ENCODE data around the gene HTR7. TPM values are rescaled to one million over a fixed set of nuclear protein-coding genes. Genes with fewer than 3 reads are reported as not detected.
"Not testable (repeated sequence)": the region's sequence is repeated elsewhere in the genome, so short reads cannot be mapped to it uniquely, and the experiment has no call there.

The HTR7 gene
- polyA plus RNA-seq, 4 donors = 0.47 to 1.1 (median 0.61) TPM

- DNase-seq (ENCODE audit: low read depth in 4 of 4, low spot score in 2 of 4) = no peak
These were observed 1.5 kb upstream of the HTR7 start for GRCh38 chr10:90859321-90859751.

- DNase-seq (ENCODE audit: low read depth in 4 of 4, low spot score in 2 of 4) = no peak
These were observed 676 bp upstream of the HTR7 start for GRCh38 chr10:90858461-90858968.

DNA sequence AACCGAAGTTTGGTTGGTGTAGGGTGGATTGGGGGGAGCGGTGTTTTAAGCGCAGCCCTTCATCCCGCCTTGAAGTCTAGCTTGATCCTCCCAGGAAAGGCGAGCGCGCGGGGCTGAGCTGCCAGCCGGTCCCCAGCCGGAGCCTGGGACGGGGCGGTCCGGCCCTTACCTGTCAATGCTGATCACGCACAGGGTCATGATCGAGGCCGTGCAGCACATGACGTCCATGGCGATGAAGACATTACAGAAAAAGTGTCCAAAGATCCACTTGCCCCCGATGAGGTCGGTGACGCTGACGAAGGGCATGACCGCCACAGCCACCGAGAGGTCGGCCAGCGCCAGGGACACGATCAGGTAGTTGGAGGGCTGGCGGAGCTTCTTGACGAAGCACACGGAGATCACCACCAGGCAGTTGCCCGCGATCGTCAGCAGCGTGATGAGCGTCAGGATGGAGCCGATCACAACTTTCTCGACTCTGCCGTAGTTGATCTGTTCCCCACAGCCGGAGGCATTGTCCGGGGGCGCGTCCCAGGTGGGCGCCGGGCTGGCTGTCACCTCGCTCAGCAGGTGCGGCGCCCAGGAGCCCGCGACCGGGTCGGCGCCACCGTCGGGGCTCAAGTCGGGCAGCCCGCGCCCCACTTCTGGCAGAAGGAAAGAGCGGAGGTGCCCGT is 740 bp downstream of the HTR7 start:
- DNase-seq (ENCODE audit: low read depth in 4 of 4, low spot score in 2 of 4) = no peak

- DNase-seq (ENCODE audit: low read depth in 4 of 4, low spot score in 2 of 4) = no peak
These were observed 1.6 kb downstream of the HTR7 start for GRCh38 chr10:90856261-90856660.

DNA sequence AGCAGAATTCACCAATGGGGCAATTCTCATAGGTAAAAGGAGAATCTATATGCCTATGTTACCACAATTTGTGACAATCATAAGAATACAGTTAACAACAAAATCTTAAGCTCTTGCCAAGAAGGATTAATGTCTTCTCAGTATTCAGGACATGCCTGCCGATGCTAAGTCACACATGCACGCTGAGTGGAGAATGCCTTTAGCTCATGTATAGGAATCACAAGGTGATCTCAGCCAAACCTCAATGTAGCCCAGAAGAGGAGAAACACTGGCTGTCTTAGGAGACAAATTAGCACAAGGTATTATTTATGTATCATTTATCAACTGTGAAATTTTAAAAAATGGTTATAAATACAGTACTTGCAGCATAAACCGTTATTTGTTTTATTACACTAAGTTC is 2.7 kb downstream of the HTR7 start:
- no peak for DNase-seq (ENCODE audit: low read depth in 4 of 4, low spot score in 2 of 4)

DNA sequence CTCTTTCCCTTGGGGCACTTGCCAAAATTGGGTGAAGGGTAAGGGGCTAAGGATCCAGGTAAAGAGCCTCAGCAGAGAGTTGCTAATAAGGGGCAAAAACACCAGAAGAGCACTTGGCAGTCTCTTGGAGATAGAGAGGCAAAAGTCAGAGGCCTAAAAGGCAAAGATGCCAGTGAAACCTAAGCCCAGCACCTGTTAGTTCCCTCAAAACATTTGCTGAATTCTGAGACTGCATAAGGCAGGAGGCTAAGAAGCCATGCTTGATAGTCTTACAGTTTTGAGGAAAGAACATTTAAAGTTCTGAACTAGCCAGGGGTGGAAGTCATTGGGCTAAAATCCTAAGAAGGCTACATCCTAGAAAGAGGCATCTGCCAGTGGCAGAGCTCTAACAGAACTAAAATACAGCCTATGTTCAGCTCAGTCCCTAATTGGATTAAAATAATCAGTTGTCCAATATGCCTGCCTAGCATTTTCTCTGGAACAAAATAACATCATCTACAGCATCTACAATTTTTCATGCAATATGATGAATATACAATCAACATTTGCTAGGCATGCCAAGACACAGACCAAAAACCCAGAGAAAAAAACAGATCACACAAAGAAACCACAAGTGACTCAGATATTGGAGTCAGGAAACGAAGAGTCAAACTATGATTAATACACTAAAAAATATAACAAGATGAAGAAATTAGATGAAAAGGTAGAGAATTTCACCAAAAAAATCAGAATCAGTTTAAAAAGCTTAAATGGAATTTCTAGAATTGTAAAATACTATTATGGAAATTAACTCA is 7.7 kb downstream of the HTR7 start:
- no peak for DNase-seq (ENCODE audit: low read depth in 4 of 4, low spot score in 2 of 4)

GRCh38 chr10:90847436-90847835 is 10.4 kb downstream of the HTR7 start:
- DNase-seq (ENCODE audit: low read depth in 4 of 4, low spot score in 2 of 4) = no peak

- DNase-seq (ENCODE audit: low read depth in 4 of 4, low spot score in 2 of 4) = no peak
These were observed 11.1 kb downstream of the HTR7 start for GRCh38 chr10:90846746-90847145.

DNA sequence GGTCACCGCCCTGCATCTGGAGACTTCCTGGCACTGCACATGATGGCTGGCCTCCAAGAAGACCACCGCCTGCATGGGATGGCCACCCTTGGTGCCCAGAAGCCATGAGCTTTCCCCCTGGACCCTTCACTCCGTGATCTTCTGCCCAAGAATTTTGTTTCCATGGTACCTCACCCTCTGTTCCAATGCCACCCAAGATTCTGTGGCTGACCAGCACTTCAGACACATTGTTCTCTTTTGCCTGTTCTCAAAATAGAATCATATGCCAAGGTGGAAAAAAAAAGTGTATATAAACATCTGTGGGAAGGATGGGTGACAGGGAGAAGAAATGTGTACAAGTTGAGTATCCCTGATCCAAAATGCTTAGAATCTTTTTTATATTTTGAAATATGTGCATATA is 12.1 kb downstream of the HTR7 start:
- no peak for DNase-seq (ENCODE audit: low read depth in 4 of 4, low spot score in 2 of 4)

- DNase-seq (ENCODE audit: low read depth in 4 of 4, low spot score in 2 of 4) = no peak
These were observed 15.1 kb downstream of the HTR7 start for GRCh38 chr10:90842725-90843124.

DNA sequence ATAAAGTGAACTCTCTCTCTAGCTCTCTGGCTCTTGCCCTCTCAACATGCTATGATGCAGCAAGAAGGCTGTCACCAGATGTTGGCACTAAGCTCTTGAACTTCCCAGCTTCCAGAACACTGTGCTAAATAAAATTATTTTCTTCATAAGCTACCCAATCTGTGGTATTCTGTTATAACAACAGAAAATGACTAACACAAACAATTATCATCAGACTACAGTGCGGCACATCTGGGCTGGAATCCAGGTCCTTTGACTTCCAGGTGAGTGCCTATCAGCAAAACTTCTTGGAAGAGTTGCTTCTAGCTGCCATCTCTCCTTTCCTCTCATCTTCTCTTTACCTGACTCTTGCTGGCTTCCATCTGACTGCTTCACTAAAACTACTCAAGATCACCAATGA is 20.4 kb downstream of the HTR7 start:
- DNase-seq (ENCODE audit: low read depth in 4 of 4, low spot score in 2 of 4) = no peak

GRCh38 chr10:90834326-90834725 is 23.5 kb downstream of the HTR7 start:
- no peak for DNase-seq (ENCODE audit: low read depth in 4 of 4, low spot score in 2 of 4)

DNA sequence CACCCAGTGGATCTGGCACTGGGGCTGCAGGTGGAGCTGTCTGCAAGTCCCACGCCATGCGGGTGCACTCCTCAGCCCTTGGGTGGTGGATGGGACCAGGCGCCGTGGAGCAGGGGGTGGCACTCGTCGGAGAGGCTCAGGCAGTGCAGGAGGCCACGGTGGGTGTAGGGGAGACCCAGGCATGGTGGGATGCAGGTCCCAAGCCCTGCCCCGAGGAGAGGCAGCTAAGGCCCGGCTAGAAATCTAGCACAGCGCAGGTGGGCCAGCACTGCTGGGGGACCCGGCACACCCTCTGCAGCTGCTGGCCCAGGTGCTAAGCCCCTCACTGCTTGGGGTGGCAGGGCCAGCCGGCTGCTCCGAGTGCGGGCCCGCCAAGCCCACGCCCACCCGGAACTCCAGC is 25.7 kb downstream of the HTR7 start:
- no peak for DNase-seq (ENCODE audit: low read depth in 4 of 4, low spot score in 2 of 4)

- DNase-seq (ENCODE audit: low read depth in 4 of 4, low spot score in 2 of 4) = no peak
These were observed 35.3 kb downstream of the HTR7 start for GRCh38 chr10:90822508-90822907.

- not testable (repeated sequence) for DNase-seq (ENCODE audit: low read depth in 4 of 4, low spot score in 2 of 4)
These were observed 36.0 kb downstream of the HTR7 start for GRCh38 chr10:90821864-90822263.

- DNase-seq (ENCODE audit: low read depth in 4 of 4, low spot score in 2 of 4) = no peak
These were observed 37.9 kb downstream of the HTR7 start for GRCh38 chr10:90819911-90820310.

- DNase-seq (ENCODE audit: low read depth in 4 of 4, low spot score in 2 of 4) = no peak
These were observed 39.1 kb downstream of the HTR7 start for GRCh38 chr10:90818736-90819135.

- no peak for DNase-seq (ENCODE audit: low read depth in 4 of 4, low spot score in 2 of 4)
These were observed 40.5 kb downstream of the HTR7 start for GRCh38 chr10:90817128-90817889.

GRCh38 chr10:90816466-90816865 is 41.4 kb downstream of the HTR7 start:
- DNase-seq (ENCODE audit: low read depth in 4 of 4, low spot score in 2 of 4) = no peak

- DNase-seq (ENCODE audit: low read depth in 4 of 4, low spot score in 2 of 4) = no peak
These were observed 44.1 kb downstream of the HTR7 start for GRCh38 chr10:90813594-90814365.
